GM18499 (cell line): ENCODE measurements around the gene MRPS15.

ENCODE experiments used
- ATAC-seq: cut with Tn5 transposase; IDR thresholded peaks from one replicate; pipeline ENCODE4 v1.9.1; 2021; ENCODE audit warnings: moderate number of reproducible peaks; ENCODE audit not compliant: insufficient read depth, unreplicated experiment

Gene MRPS15

GRCh38 chr1:36432616-36433015 lies 31.6 kb downstream of the MRPS15 start:
- no peak for ATAC-seq

GRCh38 chr1:36425791-36426190 lies 38.4 kb downstream of the MRPS15 start:
- ATAC-seq, result no peak

GRCh38 chr1:36421649-36422048 lies 42.5 kb downstream of the MRPS15 start:
- no peak for ATAC-seq

- ATAC-seq, result no peak
Measured at GRCh38 chr1:36420836-36421317, 43.3 kb downstream of the MRPS15 start.

GRCh38 chr1:36420409-36420808 lies 43.8 kb downstream of the MRPS15 start:
- ATAC-seq, result no peak

- ATAC-seq, result no peak
Measured at GRCh38 chr1:36419569-36419968, 44.6 kb downstream of the MRPS15 start.

GRCh38 chr1:36419140-36419539 lies 45.0 kb downstream of the MRPS15 start:
- ATAC-seq, result no peak

- ATAC-seq, result no peak
Measured at GRCh38 chr1:36417931-36418330, 46.3 kb downstream of the MRPS15 start.

- no peak for ATAC-seq
Measured at GRCh38 chr1:36415661-36416326, 48.4 kb downstream of the MRPS15 start.

GRCh38 chr1:36414384-36414783 lies 49.8 kb downstream of the MRPS15 start:
- ATAC-seq, result no peak

- ATAC-seq, result no peak
Measured at GRCh38 chr1:36411674-36412648, 52.2 kb downstream of the MRPS15 start.

- no peak for ATAC-seq
Measured at GRCh38 chr1:36408479-36408878, 55.7 kb downstream of the MRPS15 start.

- ATAC-seq, result no peak
Measured at GRCh38 chr1:36406440-36406839, 57.7 kb downstream of the MRPS15 start.
